ENCODE results near the gene ANKRD52.
A peak's percentile ranks its signal among the peaks of the same experiment; 100 is the strongest.
"Not testable (repeated sequence)": the region's sequence is repeated elsewhere in the genome, so short reads cannot be mapped to it uniquely, and the experiment has no call there.

ANKRD52 gene

GRCh38 chr12:56205445-56205844, 52.7 kb downstream of the ANKRD52 start:
- no peak for DNase-seq

- no peak for DNase-seq
Observed at GRCh38 chr12:56204275-56204674, 53.9 kb downstream of the ANKRD52 start.

- no peak for DNase-seq
Observed at GRCh38 chr12:56202838-56203237, 55.3 kb downstream of the ANKRD52 start.

DNA sequence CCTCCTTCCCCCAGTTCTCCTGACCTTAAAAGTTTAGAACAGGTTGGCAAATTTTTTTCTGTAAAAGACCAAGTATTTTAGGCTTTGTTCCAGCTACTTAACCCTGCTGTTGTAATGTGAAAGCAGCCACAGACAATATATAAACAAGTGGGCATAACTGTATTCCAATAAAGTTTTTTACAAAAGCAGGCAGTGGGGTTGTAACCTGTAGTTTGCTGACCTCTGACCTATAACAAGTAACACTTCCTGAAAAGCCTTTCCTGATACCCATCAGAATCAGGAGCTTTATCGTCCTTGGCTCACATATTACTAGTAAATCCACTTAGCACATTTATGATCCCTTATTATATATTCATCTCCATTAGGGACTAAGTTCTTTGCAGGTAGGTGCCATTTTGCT, 55.8 kb downstream of the ANKRD52 start:
- DNase-seq, result no peak

GRCh38 chr12:56198836-56199235, 59.3 kb downstream of the ANKRD52 start:
- DNase-seq, result no peak

GRCh38 chr12:56197921-56198635, 60.1 kb downstream of the ANKRD52 start:
- DNase-seq, result no peak

GRCh38 chr12:56196818-56197550, 61.2 kb downstream of the ANKRD52 start:
- not testable (repeated sequence) for DNase-seq

- peak; percentile 70 for DNase-seq
Observed at GRCh38 chr12:56193025-56193578, 65.1 kb downstream of the ANKRD52 start.

GRCh38 chr12:56192582-56192981, 65.6 kb downstream of the ANKRD52 start:
- no peak for DNase-seq

DNA sequence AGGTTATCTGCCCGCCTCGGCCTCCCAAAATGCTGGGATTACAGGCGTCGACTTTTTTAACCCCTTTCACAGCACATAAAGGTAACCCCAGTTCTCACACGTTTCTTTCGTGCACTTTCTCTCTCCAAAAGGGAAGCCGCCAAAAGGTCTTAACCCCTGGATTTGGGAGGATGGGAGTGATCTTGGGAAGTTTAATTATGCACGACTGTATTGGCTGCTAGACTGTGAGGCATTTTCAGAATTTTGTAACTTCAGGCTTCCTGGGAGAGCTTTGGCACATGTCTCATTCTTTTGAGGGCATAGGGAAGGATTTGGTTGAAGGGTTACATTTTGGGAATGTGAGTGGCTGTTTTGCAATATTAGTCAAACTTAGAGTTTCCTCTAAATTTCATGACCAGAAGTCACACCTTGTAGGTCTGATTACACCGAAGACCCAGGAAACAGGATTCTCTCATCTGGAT, 67.5 kb downstream of the ANKRD52 start:
- no peak for DNase-seq

- peak; percentile 85 for DNase-seq
Observed at GRCh38 chr12:56189918-56190694, 68.1 kb downstream of the ANKRD52 start.

- DNase-seq, result peak; percentile 85
Observed at GRCh38 chr12:56189099-56189917, 68.9 kb downstream of the ANKRD52 start, which contains the start of gene SMARCC2. Gene SMARCC2, minus strand, starts transcription at chr12:56189483. Its CDS starts 22 bp downstream, at chr12:56189461.

DNA sequence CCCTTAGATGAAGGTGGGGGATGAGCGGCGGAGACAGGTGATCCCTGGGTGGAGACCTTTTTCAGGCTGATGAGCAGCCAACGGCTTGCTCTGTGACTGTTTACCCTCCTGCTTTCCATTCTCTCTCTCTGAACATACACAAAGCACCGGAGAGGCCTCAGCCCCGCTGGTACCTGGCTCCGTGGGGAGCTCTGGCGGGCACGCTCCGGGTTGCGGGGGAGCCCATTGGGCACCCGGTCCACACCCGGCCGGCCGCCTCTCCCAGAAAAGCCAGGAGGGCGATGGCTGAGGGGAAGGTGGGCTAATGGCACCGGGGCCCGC, 69.4 kb downstream of the ANKRD52 start:
- no peak for DNase-seq

DNA sequence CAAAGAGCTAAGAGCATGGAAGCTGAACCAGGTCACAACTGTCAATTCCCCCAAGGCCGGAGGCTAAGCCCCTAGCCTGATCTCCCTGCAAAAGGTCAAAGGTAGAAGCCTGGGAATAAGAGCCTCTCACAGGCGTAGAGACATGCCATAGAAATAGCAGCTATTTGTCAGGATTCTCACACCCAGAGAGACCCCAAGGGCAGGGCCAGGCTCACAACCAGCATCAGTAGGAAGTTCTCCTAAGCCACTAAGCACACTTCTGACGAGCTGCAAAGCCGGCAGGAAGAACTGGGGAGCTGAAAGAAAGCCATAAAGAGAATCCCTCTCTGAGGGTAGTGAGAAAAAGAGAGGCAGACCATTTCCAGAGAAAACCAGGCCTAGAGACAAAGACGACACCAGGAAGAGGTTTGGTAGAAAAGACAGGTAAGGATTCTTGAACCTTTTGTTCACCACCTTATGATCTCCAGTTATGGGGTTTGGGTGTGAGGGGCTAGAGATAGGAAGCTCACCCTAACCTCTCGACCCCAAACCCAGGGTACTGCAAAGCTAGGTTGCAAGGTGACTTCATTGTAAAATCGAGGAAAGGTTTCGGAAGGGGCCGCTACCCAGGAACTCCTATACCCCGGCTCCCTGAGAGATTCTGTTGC, 69.9 kb downstream of the ANKRD52 start:
- no peak for DNase-seq

All from activated naive CD4-positive, alpha-beta T cell treated with Interleukin-2 at 50 U/mL for 16 hours (primary cell).